CD14-positive monocyte (primary cell): ENCODE data around the gene ZCCHC14. TPM values are rescaled to one million over a fixed set of nuclear protein-coding genes. Genes with fewer than 3 reads are reported as not detected.

Experiments
- DNase-seq, 3 donors: peaks; one replicate each; pipeline ENCODE4 v3.0.0-alpha.2; 2011 to 2022
- H2AFZ ChIP-seq: 2 replicates; pipeline ENCODE4 v1.6.0; 2012; ENCODE audit warnings: mild to moderate bottlenecking, low read depth, low read length, inconsistent platforms; ENCODE audit not compliant: insufficient read depth, poor library complexity, severe bottlenecking
- H3K27ac ChIP-seq, 2 donors: 1 replicate in 1 of 2; 2 replicates in 1 of 2; pipeline ENCODE4 v1.5.1; 2012 to 2013; ENCODE audit warnings: low read length in 2 of 2, control low read depth in 1 of 2, inconsistent platforms in 1 of 2, low read depth in 1 of 2, mild to moderate bottlenecking in 1 of 2
- H3K27me3 ChIP-seq, 2 donors: one replicate each; pipeline versions ENCODE4 v1.6.0 to v1.6.1; 2011 to 2013; ENCODE audit warnings: low read length in 2 of 2; ENCODE audit not compliant: control insufficient read depth in 2 of 2, insufficient read depth in 2 of 2
- H3K36me3 ChIP-seq, 2 donors: replicated peaks in 1 of 2; 1 replicate in 1 of 2; 2 replicates in 1 of 2; pipeline versions ENCODE4 v1.5.1 to v1.6.1; 2012 to 2013; ENCODE audit warnings: low read length in 2 of 2, control low read depth in 1 of 2, inconsistent platforms in 1 of 2, mild to moderate bottlenecking in 1 of 2; ENCODE audit not compliant: insufficient read depth in 2 of 2, control insufficient read depth in 1 of 2
- H3K4me1 ChIP-seq, 2 donors: 1 replicate in 1 of 2; 2 replicates in 1 of 2; pipeline versions ENCODE4 v1.5.1 to v1.6.1; 2012 to 2013; ENCODE audit warnings: low read length in 2 of 2, control low read depth in 1 of 2, inconsistent platforms in 1 of 2, mild to moderate bottlenecking in 1 of 2, moderate library complexity in 1 of 2; ENCODE audit not compliant: insufficient read depth in 2 of 2, control insufficient read depth in 1 of 2
- H3K4me2 ChIP-seq: replicated peaks from 2 replicates; pipeline ENCODE3; 2012; ENCODE audit warnings: low read length, moderate library complexity, mild to moderate bottlenecking; ENCODE audit not compliant: poor library complexity, severe bottlenecking; ENCODE audit errors: extremely low read depth
- H3K4me3 ChIP-seq, 3 experiments: fragments of 200-600 bp in 1 of 3; sonication (generic) in 1 of 3; replicated peaks in 1 of 3; 1 replicate in 2 of 3; 2 replicates in 1 of 3; pipeline ENCODE4 v1.5.1; 2011 to 2013; ENCODE audit warnings: low read length in 3 of 3, mild to moderate bottlenecking in 3 of 3, control low read depth in 2 of 3, low read depth in 2 of 3, inconsistent platforms in 1 of 3, moderate library complexity in 1 of 3
- H3K79me2 ChIP-seq: 2 replicates; pipeline ENCODE4 v1.6.0; 2012; ENCODE audit warnings: mild to moderate bottlenecking, control low read depth, inconsistent platforms, low read length, moderate library complexity; ENCODE audit not compliant: insufficient read depth
- H3K9ac ChIP-seq: 2 replicates; pipeline ENCODE4 v1.6.0; 2017; ENCODE audit warnings: low read length, mild to moderate bottlenecking; ENCODE audit not compliant: insufficient read depth, poor library complexity, severe bottlenecking
- H3K9me3 ChIP-seq, 2 donors: replicated peaks in 1 of 2; 1 replicate in 1 of 2; 2 replicates in 1 of 2; pipeline versions ENCODE4 v1.5.1 to v1.6.1; 2012 to 2013; ENCODE audit warnings: low read length in 2 of 2, control low read depth in 1 of 2; ENCODE audit not compliant: control insufficient read depth in 1 of 2, insufficient read depth in 1 of 2
- H4K20me1 ChIP-seq: 2 replicates; pipeline ENCODE4 v1.6.0; 2012; ENCODE audit warnings: mild to moderate bottlenecking, low read length, control low read depth, moderate library complexity; ENCODE audit not compliant: insufficient read depth
- H3K27ac Mint-ChIP-seq, 7 donors: one replicate each; pipeline ENCODE4 v1.8.0; 2020; ENCODE audit warnings: mild to moderate bottlenecking in 7 of 7, mixed read lengths in 7 of 7, moderate library complexity in 6 of 7, inconsistent platforms in 2 of 7
- H3K27me3 Mint-ChIP-seq, 3 donors: one replicate each; pipeline ENCODE4 v1.8.0; 2021 to 2022; ENCODE audit warnings: low read depth in 3 of 3, mild to moderate bottlenecking in 3 of 3, mixed read lengths in 3 of 3, moderate library complexity in 3 of 3, inconsistent platforms in 1 of 3
- H3K36me3 Mint-ChIP-seq, 2 donors: one replicate each; pipeline ENCODE4 v1.8.0; 2020; ENCODE audit warnings: mixed read lengths in 2 of 2, inconsistent platforms in 1 of 2, mild to moderate bottlenecking in 1 of 2
- H3K4me1 Mint-ChIP-seq: one replicate; pipeline ENCODE4 v1.8.0; 2020; ENCODE audit warnings: mild to moderate bottlenecking, mixed read lengths
- H3K4me3 Mint-ChIP-seq, 2 donors: one replicate each; pipeline ENCODE4 v1.8.0; 2020; ENCODE audit warnings: mild to moderate bottlenecking in 2 of 2, mixed read lengths in 2 of 2, moderate library complexity in 1 of 2
- H3K9me3 Mint-ChIP-seq, 7 donors: one replicate each; pipeline ENCODE4 v1.8.0; 2020 to 2022; ENCODE audit warnings: mixed read lengths in 7 of 7, mild to moderate bottlenecking in 6 of 7, moderate library complexity in 6 of 7, inconsistent platforms in 2 of 7
- CTCF ChIP-seq: fragments of 200-600 bp; IDR thresholded peaks from one replicate; pipeline ENCODE4 v1.8.0; 2022; ENCODE audit warnings: antibody characterized with exemption, mild to moderate bottlenecking
- WGBS: methylation state at CpG from one replicate; pipeline ENCODE4 v1.1.5; 2013; ENCODE audit warnings: missing lambda C conversion rate; ENCODE audit not compliant: insufficient coverage; 5-methylcytosine and 5-hydroxymethylcytosine counted together
- intact Hi-C, 2 donors: fragments of 100-400 bp; cut with micrococcal nuclease; formaldehyde crosslinking; loops; one replicate each; pipeline versions ENCODE4 v1.15.0 to v1.15.1; 2023
- polyA minus RNA-seq: library from RNA; depleted of rRNA, polyadenylated mRNA; stranded (reverse); fragments of >200 nt; gene quantifications from 2 replicates; pipeline ENCODE4 v1.2.3, GENCODE V29; 2012
- polyA plus RNA-seq, 3 donors: library from polyadenylated mRNA; depleted of rRNA in 1 of 3; unstranded in 2 of 3; stranded (reverse) in 1 of 3; fragments of 300-500 nt in 2 of 3; fragments of >200 nt in 1 of 3; fragmentation: Illumina TruSeq in 2 of 3; gene quantifications; 1 replicate in 2 of 3; 2 replicates in 1 of 3; pipeline ENCODE4 v1.2.3, GENCODE V29; 2012 to 2021
- total RNA-seq, 12 experiments: library from RNA in 1 of 12; stranded (reverse) in 1 of 12; fragments of 120-200 nt in 1 of 12; gene quantifications; one replicate each; pipeline ENCODE4 v1.2.4 and lab custom pipeline; 2013 to 2026; ENCODE audit warnings: mixed read lengths in 6 of 12, inconsistent platforms in 1 of 12

Gene ZCCHC14
- 2.2 TPM for total RNA-seq (2013)
- 1 to 10 TPM in 1 of 3 donors, under 1 TPM in 2; 0.11 to 4.0 (median 0.22) TPM for polyA plus RNA-seq
- 2.6 and 3.6 TPM in 2 replicates for polyA minus RNA-seq
- 19.1 to 93.9 (median 33.2) reads per million in 11 experiments for total RNA-seq (lab: John Stamatoyannopoulos, UW)

- H3K4me1 Mint-ChIP-seq, result peaks cover 54% of the 10 kb centered on the region
- peak; percentile 95 to 97 (median 97) for DNase-seq
- 2% methylated on average over 114 of the region's 119 CpGs for WGBS
- H3K36me3 Mint-ChIP-seq, result peaks cover 4 to 7% of the 10 kb centered on the region in 2 donors
- peak within 1 kb of the TSS in 4 of 7 donors; percentile 7 to 79 (median 50) for H3K27ac Mint-ChIP-seq
- Histone ChIP-seq H3K9ac (peak within 1 kb of the TSS; percentile 32), H3K27ac (no peak within 1 kb of the TSS), H4K20me1 (peaks cover 26% of the 10 kb centered on the region), H3K9me3 (no peaks in the 10 kb centered on the region), H2AFZ (peak within 1 kb of the TSS; percentile 83), H3K79me2 (no peaks in the 10 kb centered on the region), H3K4me1 (peaks cover 23 to 28% of the 10 kb centered on the region in 2 donors), H3K4me2 (peak within 1 kb of the TSS; percentile 69), H3K27me3 (peaks cover 0 to 44% of the 10 kb centered on the region in 2 donors), H3K4me3 (peak within 1 kb of the TSS; percentile 23 to 73 (median 36)), H3K36me3 (no peaks in the 10 kb centered on the region)
- peaks cover 0 to 3% (median 0%) of the 10 kb centered on the region in 7 donors for H3K9me3 Mint-ChIP-seq
- peaks cover 34 to 68% (median 61%) of the 10 kb centered on the region in 3 donors for H3K27me3 Mint-ChIP-seq
- H3K4me3 Mint-ChIP-seq, result peak within 1 kb of the TSS; percentile 80 to 91
- no peak for TF ChIP-seq CTCF
- intact Hi-C loops, result loop anchor here in 1 of 2 donors (2.0 kb wide), 2 partner anchors 28 to 104 kb away; no protein-coding TSS in a partner anchor
Measured at GRCh38 chr16:87492721-87493607, at the start of gene ZCCHC14. Gene ZCCHC14, minus strand, starts transcription at chr16:87493024. Its CDS starts 786 bp downstream, at chr16:87492238.

- H3K9me3 ChIP-seq, result peaks cover 4 to 12% of the 10 kb centered on the region in 2 donors
- H3K9ac ChIP-seq, result no peak overlapping the region
- Mint-ChIP-seq H3K4me3 (no peak overlapping the region), H3K27ac (no peak overlapping the region), H3K36me3 (no peaks in the 10 kb centered on the region), H3K4me1 (peaks cover 7% of the 10 kb centered on the region), H3K9me3 (peaks cover 7 to 32% (median 12%) of the 10 kb centered on the region in 7 donors), H3K27me3 (peaks cover 13 to 34% (median 26%) of the 10 kb centered on the region in 3 donors)
- no peaks in the 10 kb centered on the region for H3K36me3 ChIP-seq
- no peak for DNase-seq
- H3K79me2 ChIP-seq, result no peaks in the 10 kb centered on the region
- H4K20me1 ChIP-seq, result no peaks in the 10 kb centered on the region
- H3K4me3 ChIP-seq, result no peak overlapping the region
- no peak overlapping the region for H3K27ac ChIP-seq
- intact Hi-C loops, result no loop called here
- H3K4me2 ChIP-seq, result no peak overlapping the region
- peaks cover 0 to 10% of the 10 kb centered on the region in 2 donors for H3K27me3 ChIP-seq
- H2AFZ ChIP-seq, result no peak overlapping the region
- TF ChIP-seq CTCF, result no peak
- WGBS, result 60% methylated on average over 5 of the region's 11 CpGs
- H3K4me1 ChIP-seq, result peaks cover 0 to 6% of the 10 kb centered on the region in 2 donors
Measured at GRCh38 chr16:87541872-87542234, 49.0 kb upstream of the ZCCHC14 start.
